Renal pelvis (tissue), 4 donors: ENCODE data around the gene SLC23A3. TPM values are rescaled to one million over a fixed set of nuclear protein-coding genes. Genes with fewer than 3 reads are reported as not detected.

Source experiments
- DNase-seq: peaks from one replicate; pipeline ENCODE4 v3.0.0-alpha.2; 2013
- polyA plus RNA-seq, 3 donors: library from polyadenylated mRNA; unstranded; fragments of 120-200 nt; gene quantifications; one replicate each; pipeline ENCODE4 v1.2.1, GENCODE V29; 2013; ENCODE audit not compliant: insufficient read length in 3 of 3

Gene SLC23A3
- polyA plus RNA-seq, 3 donors = 23.5 to 29.0 (median 25.1) TPM

DNA sequence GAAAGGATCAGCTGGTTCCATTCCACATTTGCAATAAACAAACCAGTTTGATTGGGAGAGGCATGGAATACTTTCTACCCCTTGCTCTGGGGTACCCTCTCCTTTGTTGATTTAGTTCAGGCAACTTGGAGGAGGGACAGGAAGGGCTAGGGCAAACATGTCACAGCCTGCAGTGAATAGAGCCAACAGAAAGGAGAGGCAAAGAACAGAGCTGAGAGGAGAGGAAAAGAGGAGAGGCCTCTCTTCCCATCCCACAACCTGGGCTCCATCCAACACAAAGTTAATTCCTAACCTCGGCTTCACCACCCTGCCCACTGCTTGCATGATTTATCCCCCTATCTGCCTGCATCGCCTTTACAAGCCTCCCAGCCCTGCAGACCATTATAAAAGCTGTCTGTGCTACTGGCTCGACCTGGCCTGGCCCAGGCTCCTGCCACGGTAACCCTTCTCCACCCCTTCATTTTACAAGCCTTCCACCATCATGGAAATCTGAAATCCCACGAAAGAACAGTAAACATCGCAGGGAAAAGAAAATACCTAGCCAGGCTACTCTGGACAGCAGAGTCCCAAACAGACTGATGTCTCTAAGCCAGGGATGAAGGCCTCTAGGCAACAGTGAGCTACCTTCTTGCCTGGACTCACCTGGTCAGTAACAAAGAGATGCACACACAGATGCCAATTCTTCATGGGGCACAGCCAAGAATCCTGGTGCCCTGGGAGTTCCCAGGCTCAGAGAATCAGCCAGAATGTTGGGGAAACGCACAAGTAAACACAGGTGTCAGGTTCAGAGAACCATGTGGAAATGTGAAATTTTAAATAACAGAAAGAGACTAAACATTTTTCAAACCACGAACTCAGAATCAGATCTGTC, 52.8 kb downstream of the SLC23A3 start:
- no peak for DNase-seq

DNA sequence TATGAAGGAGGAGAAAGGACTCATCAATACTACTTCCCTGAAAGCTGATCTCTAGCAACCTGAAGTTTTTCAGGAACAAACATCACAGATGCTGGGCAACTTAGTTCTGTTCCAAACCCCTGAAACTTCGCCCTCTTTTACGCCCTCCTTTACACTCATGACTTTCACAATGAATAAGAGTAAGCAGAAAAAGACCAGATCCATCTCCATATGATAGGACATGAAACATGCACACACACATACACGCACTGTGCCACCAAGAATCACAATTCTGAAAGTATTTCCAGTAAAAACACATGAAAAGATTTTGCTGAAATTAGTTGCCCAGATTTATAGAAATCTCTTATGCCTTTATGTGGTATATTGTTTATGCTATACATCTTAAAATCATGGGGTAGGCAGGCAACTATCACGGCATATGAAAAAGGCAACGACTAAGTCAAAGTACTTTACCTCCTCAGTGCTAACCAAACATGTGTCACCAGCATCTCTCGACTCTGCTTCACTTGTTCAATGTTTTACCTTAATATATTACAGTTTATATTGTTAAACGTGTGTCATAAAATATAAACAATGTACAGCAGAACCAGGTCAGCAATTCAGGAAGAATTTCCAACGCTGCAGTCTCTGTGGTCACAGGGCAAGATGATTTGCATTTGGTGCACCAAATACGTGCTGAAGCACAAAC, 57.0 kb downstream of the SLC23A3 start:
- no peak for DNase-seq

DNA sequence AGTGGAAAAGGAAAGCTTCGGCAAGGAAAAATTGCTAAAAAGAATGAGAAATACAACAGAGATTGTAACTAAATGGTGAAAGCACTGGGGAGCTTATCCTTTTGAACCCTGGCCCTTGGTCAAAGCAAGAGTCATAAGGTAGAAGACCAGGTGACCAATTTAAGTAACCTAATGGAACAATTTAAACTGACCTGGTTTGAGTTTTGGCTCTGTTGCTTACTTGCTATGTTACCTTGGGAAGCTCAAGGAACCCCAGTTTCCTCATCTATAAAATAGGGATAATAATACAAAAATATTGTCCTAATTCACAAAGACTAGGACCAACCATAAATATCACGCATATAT, 57.8 kb downstream of the SLC23A3 start:
- no peak for DNase-seq

Other genes with a start within 250 kb of the SLC23A3 start
- gene CDK5R2, start 210.4 kb downstream of the SLC23A3 start, polyA plus RNA-seq = under 1 TPM in 1 of 3 donors, not detected in 2; 0.13 TPM
- gene FEV, start 184.8 kb downstream of the SLC23A3 start, polyA plus RNA-seq = under 1 TPM in 1 of 3 donors, not detected in 2; 0.17 TPM
- gene CRYBA2, start 176.6 kb downstream of the SLC23A3 start, polyA plus RNA-seq = not detected
- 1 to 10 TPM in 1 of 3 donors, under 1 TPM in 2; 0.07 to 1.1 (median 0.56) TPM for gene CFAP65, start 128.5 kb downstream of the SLC23A3 start, polyA plus RNA-seq
- 1 to 10 TPM; 2.0 to 3.2 (median 2.0) TPM for gene IHH, start 109.1 kb downstream of the SLC23A3 start, polyA plus RNA-seq
- gene NHEJ1, start 9.2 kb downstream of the SLC23A3 start, polyA plus RNA-seq = 10 to 100 TPM; 17.6 to 21.4 (median 19.6) TPM
- 10 to 100 TPM; 71.7 to 79.7 (median 78.6) TPM for gene CNPPD1, start 6.9 kb upstream of the SLC23A3 start, polyA plus RNA-seq
- gene RETREG2, start 8.2 kb upstream of the SLC23A3 start, polyA plus RNA-seq = 100 to 1,000 TPM; 113 to 119 (median 113) TPM
- 10 to 100 TPM; 40.9 to 51.8 (median 49.4) TPM for gene ZFAND2B, start 36.8 kb upstream of the SLC23A3 start, polyA plus RNA-seq
- gene ABCB6, start 48.9 kb upstream of the SLC23A3 start, polyA plus RNA-seq = 10 to 100 TPM; 37.9 to 47.3 (median 44.8) TPM
- gene ATG9A, start 59.6 kb upstream of the SLC23A3 start, polyA plus RNA-seq = 10 to 100 TPM; 45.2 to 48.4 (median 46.3) TPM
- 10 to 100 TPM; 51.3 to 84.1 (median 72.8) TPM for gene ANKZF1, start 59.8 kb upstream of the SLC23A3 start, polyA plus RNA-seq
- 10 to 100 TPM; 17.4 to 28.5 (median 27.1) TPM for gene GLB1L, start 75.4 kb upstream of the SLC23A3 start, polyA plus RNA-seq
- 10 to 100 TPM; 38.9 to 40.4 (median 39.9) TPM for gene STK16, start 75.5 kb upstream of the SLC23A3 start, polyA plus RNA-seq
- gene TUBA4B, start 83.2 kb upstream of the SLC23A3 start, polyA plus RNA-seq = 1 to 10 TPM in 1 of 3 donors, under 1 TPM in 2; 0.89 to 1.1 (median 0.91) TPM
- gene TUBA4A, start 83.9 kb upstream of the SLC23A3 start, polyA plus RNA-seq = 10 to 100 TPM; 32.9 to 40.0 (median 33.1) TPM
- gene DNAJB2, start 109.3 kb upstream of the SLC23A3 start, polyA plus RNA-seq = 10 to 100 TPM; 75.7 to 85.1 (median 79.1) TPM
- under 1 TPM; 0.16 to 0.27 (median 0.17) TPM for gene PTPRN, start 139.4 kb upstream of the SLC23A3 start, polyA plus RNA-seq
- not detected for gene RESP18, start 162.7 kb upstream of the SLC23A3 start, polyA plus RNA-seq
- gene DNPEP, start 217.9 kb upstream of the SLC23A3 start, polyA plus RNA-seq = 10 to 100 TPM; 64.4 to 91.2 (median 66.4) TPM
- 1 to 10 TPM; 5.5 to 8.2 (median 6.0) TPM for gene DES, start 248.3 kb upstream of the SLC23A3 start, polyA plus RNA-seq